K562 (cell line): Measurements from ENCODE around the gene BNIPL. TPM values are rescaled to one million over a fixed set of nuclear protein-coding genes. Genes with fewer than 3 reads are reported as not detected.
A peak's percentile ranks its signal among the peaks of the same experiment; 100 is the strongest.

Experiments used
- ATF4 ChIP-seq: fragments of 450-650 bp; formaldehyde crosslinking; IDR thresholded peaks from 2 replicates; pipeline ENCODE4 v1.4.0; 2022; ENCODE audit warnings: mild to moderate bottlenecking, moderate library complexity
- C11orf30 ChIP-seq: fragments of 450-650 bp; IDR thresholded peaks from 2 replicates; pipeline ENCODE4 v1.6.1; 2016; ENCODE audit warnings: low read depth, mild to moderate bottlenecking
- CHCHD3 ChIP-seq: fragments of 250-450 bp; sonication (Bioruptor Pico); IDR thresholded peaks from 2 replicates; pipeline ENCODE4 v2.1.2; 2022; ENCODE audit warnings: mild to moderate bottlenecking
- EP300 ChIP-seq: IDR thresholded peaks from 2 replicates; pipeline ENCODE4 v1.6.1; 2012; ENCODE audit warnings: low read length, improper control_type of control experiment
- ILK ChIP-seq: fragments of 450-650 bp; IDR thresholded peaks from 2 replicates; pipeline ENCODE4 v1.6.1; 2016; ENCODE audit warnings: missing genetic modification characterization, low read depth, mild to moderate bottlenecking, missing compliant biosample characterization, moderate library complexity, borderline replicate concordance
- LEF1 ChIP-seq: fragments of 450-650 bp; IDR thresholded peaks from 2 replicates; pipeline ENCODE4 v1.6.1; 2016; ENCODE audit warnings: mild to moderate bottlenecking
- MAFG ChIP-seq: fragments of 450-650 bp; conservative IDR thresholded peaks from 2 replicates; pipeline ENCODE4 v1.6.1; 2016; ENCODE audit warnings: missing genetic modification characterization, missing compliant biosample characterization
- RBM15 ChIP-seq: fragments of 200-400 bp; formaldehyde crosslinking; IDR thresholded peaks from 2 replicates; pipeline ENCODE4 v1.6.1; 2018; ENCODE audit warnings: mild to moderate bottlenecking, low read length, moderate library complexity; ENCODE audit not compliant: insufficient read depth
- RCOR1 ChIP-seq, 2 experiments: IDR thresholded peaks; 2 replicates each; pipeline ENCODE4 v1.6.1; 2012; ENCODE audit warnings: low read depth in 2 of 2, low read length in 2 of 2, borderline replicate concordance in 1 of 2, improper control_type of control experiment in 1 of 2
- SIN3A ChIP-seq, 2 experiments: fragments of 150-350 bp in 1 of 2; IDR thresholded peaks; 2 replicates each; pipeline ENCODE4 v1.6.1; 2011 to 2016; ENCODE audit warnings: borderline replicate concordance in 2 of 2, low read depth in 2 of 2, low read length in 2 of 2, mild to moderate bottlenecking in 2 of 2, moderate library complexity in 2 of 2; ENCODE audit not compliant: control insufficient read depth in 1 of 2
- SMARCB1 ChIP-seq: IDR thresholded peaks from 2 replicates; pipeline ENCODE4 v1.6.1; 2011; ENCODE audit warnings: improper control_type of control experiment, low read depth; ENCODE audit not compliant: insufficient read length
- TAL1 ChIP-seq: fragments of 450-650 bp; IDR thresholded peaks from 2 replicates; pipeline ENCODE4 v1.6.1; 2016; ENCODE audit warnings: mild to moderate bottlenecking
- TCF7 ChIP-seq: sonication (generic); IDR thresholded peaks from 2 replicates; pipeline ENCODE4 v1.6.1; 2016; ENCODE audit warnings: antibody characterized with exemption, borderline replicate concordance
- TSHZ1 ChIP-seq: fragments of 250-450 bp; sonication (Bioruptor Pico); IDR thresholded peaks from 2 replicates; pipeline ENCODE4 v1.4.0; 2020; ENCODE audit warnings: mild to moderate bottlenecking, moderate library complexity
- ZKSCAN8 ChIP-seq: fragments of 200-800 bp; sonication (Bioruptor generic); IDR thresholded peaks from 2 replicates; pipeline ENCODE4 v1.6.1; 2016; ENCODE audit warnings: missing genetic modification characterization, missing compliant biosample characterization
- ZNF124 ChIP-seq: sonication (generic); formaldehyde crosslinking; IDR thresholded peaks from 2 replicates; pipeline ENCODE4 v1.8.1; 2022; ENCODE audit warnings: missing genetic modification reagents
- ZNF184 ChIP-seq: sonication (generic); formaldehyde crosslinking; IDR thresholded peaks from 2 replicates; pipeline ENCODE4 v1.5.0; 2020; ENCODE audit warnings: missing genetic modification reagents
- ZNF280A ChIP-seq: fragments of 450-650 bp; IDR thresholded peaks from 2 replicates; pipeline ENCODE4 v1.6.1; 2018; ENCODE audit warnings: mild to moderate bottlenecking, low read depth; ENCODE audit not compliant: partially characterized antibody
- ZNF639 ChIP-seq, 2 experiments: fragments of 200-800 bp in 1 of 2; sonication (Bioruptor generic) in 1 of 2; sonication (generic) in 1 of 2; formaldehyde crosslinking in 1 of 2; IDR thresholded peaks in 1 of 2; conservative IDR thresholded peaks in 1 of 2; 2 replicates each; pipeline versions ENCODE4 v1.5.0 to v1.6.1; 2016 to 2020; ENCODE audit warnings: missing compliant biosample characterization in 1 of 2, missing genetic modification characterization in 1 of 2, missing genetic modification reagents in 1 of 2
- polyA plus RNA-seq, 8 experiments: library from polyadenylated mRNA; depleted of rRNA in 4 of 8; stranded (reverse) in 5 of 8; unstranded in 3 of 8; fragments of >200 nt; fragmentation: Nextera tagmentation in 2 of 8; fragmentation: Illumina TruSeq in 1 of 8; extraction: Ambion mirVana in 2 of 8; extraction: Trizol in 1 of 8; gene quantifications; 2 replicates each; pipeline versions ENCODE4 v1.2.1 to v1.2.3, GENCODE V29; 2011 to 2014; ENCODE audit warnings: inconsistent platforms in 1 of 8, missing spikeins in 1 of 8
- total RNA-seq, 7 experiments: library from RNA; depleted of rRNA in 6 of 7; stranded (reverse); fragments of >200 nt in 6 of 7; fragmentation: Illumina TruSeq in 2 of 7; extraction: Trizol in 2 of 7; gene quantifications; 2 replicates each; pipeline versions ENCODE4 v1.2.1 to v1.2.3, GENCODE V29; 2011 to 2021; ENCODE audit warnings: low replicate concordance in 1 of 7

The BNIPL gene
- total and polyA plus RNA-seq, 9 of the 15 experiments (the other 6 are each of a cell fraction or from before 2014, with no cell fraction given), result 0.08 to 1.4 (median 0.68) TPM

GRCh38 chr1:151062741-151063371 is 26.5 kb downstream of the BNIPL start (continued):
- TF ChIP-seq LEF1 (peak; percentile 44; the same call in 1 of the 2 replicates), ZNF280A (no peak), ZKSCAN8 (CRISPR knock-in tag) (no peak), TCF7 (no peak), TAL1 (no peak), C11orf30 (peak; percentile 41; the same call in 1 of the 2 replicates), EP300 (peak; percentile 60), RBM15 (no peak), ZNF124 (CRISPR knock-in tag) (no peak), ZNF639 (CRISPR knock-in tag; conservative IDR thresholded peaks at IDR 0.05 in 1 of 2, IDR thresholded peaks at IDR 0.05 in 1 of 2) (no peak), SMARCB1 (no peak), ZNF184 (CRISPR knock-in tag) (no peak), ATF4 (CRISPR knock-in tag) (no peak), SIN3A (IDR thresholded peaks at IDR 0.05; ENCODE audit: borderline replicate concordance in 2 of 2, control insufficient read depth in 1 of 2, low read depth in 2 of 2, low read length in 2 of 2) (no peak), CHCHD3 (CRISPR knock-in tag) (no peak), MAFG (tag) (peak; percentile 53), RCOR1 (IDR thresholded peaks at IDR 0.05; ENCODE audit: borderline replicate concordance in 1 of 2, low read depth in 2 of 2, low read length in 2 of 2) (peak in 1 of 2 experiments; percentile 93; a peak in 2 of 4 replicates), ILK (tag) (no peak), TSHZ1 (no peak)
